ENCODE results near the gene SLC25A31.

SLC25A31 gene

DNA sequence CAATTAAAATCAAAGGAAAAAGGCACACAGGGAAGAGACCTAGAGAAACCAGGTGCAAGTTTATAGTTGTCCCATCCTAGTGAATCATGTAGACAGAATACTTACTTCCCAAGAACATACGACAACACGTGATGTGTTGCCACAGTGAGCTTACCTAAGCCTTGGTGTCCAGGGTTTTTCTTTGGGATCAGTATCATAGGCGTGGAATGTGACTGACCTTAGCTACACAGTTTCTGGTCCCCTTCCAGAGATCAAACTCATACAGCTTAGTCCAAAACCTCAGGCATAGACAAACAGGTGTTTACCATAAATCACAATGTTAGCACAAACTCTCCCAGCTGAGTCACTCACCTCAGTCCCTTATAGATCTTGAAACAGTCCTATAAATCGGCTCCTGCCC, 17.7 kb downstream of the SLC25A31 start:
- DNase-seq (ENCODE audit: low read depth) = no peak
- TF ChIP-seq, protein P1, sequence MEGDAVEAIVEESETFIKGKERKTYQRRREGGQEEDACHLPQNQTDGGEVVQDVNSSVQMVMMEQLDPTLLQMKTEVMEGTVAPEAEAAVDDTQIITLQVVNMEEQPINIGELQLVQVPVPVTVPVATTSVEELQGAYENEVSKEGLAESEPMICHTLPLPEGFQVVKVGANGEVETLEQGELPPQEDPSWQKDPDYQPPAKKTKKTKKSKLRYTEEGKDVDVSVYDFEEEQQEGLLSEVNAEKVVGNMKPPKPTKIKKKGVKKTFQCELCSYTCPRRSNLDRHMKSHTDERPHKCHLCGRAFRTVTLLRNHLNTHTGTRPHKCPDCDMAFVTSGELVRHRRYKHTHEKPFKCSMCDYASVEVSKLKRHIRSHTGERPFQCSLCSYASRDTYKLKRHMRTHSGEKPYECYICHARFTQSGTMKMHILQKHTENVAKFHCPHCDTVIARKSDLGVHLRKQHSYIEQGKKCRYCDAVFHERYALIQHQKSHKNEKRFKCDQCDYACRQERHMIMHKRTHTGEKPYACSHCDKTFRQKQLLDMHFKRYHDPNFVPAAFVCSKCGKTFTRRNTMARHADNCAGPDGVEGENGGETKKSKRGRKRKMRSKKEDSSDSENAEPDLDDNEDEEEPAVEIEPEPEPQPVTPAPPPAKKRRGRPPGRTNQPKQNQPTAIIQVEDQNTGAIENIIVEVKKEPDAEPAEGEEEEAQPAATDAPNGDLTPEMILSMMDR (IDR thresholded peaks at IDR 0.05; ENCODE audit: control insufficient read depth, insufficient read depth, low read depth, low read length, missing control alignments) = no peak

DNA sequence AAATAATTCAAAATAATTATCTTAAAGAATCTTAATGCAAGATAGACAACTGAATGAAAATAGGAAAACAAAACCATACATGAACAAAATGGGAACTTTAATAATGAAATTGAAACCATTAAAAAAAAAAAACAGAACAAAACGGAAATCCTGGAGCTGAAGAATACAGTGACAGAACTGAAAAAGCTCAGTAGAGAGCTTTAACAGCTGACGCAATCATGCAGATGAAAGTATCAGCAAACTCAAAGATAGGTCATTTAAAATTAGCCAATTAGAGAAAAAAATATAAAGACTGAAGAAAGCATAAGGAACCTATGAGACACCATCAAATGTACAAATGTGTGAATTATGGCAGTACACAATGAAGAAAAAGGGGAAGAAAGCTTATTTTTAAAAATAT, 18.8 kb downstream of the SLC25A31 start:
- TF ChIP-seq, protein P1 (IDR thresholded peaks at IDR 0.05; ENCODE audit: control insufficient read depth, insufficient read depth, low read depth, low read length, missing control alignments) = no peak
- no peak for DNase-seq (ENCODE audit: low read depth)
- no peak overlapping the region for H3K4me3 ChIP-seq (ENCODE audit: control insufficient read depth, low read depth, low read length)

More for the DNA sequence above, 17.7 kb downstream of the SLC25A31 start:
- no peak overlapping the region for H3K4me3 ChIP-seq (ENCODE audit: control insufficient read depth, low read depth, low read length)

DNA sequence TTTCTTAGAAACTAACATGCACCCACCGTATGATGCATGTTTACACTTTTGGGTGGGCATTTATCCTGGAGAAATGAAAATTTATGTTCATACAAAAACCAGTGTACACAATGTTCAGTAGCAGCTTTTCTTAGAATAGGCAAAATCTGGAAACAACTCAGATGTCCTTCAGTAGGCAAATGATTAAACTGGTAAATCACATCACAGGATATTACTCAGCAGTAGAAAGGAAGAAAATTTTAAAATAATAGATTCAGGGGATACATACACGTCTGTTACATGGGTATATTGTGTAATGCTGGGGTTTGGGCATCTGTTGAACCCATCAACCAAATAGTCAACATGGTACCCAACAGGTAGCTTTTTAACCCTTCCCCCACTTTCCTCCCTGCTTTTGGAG, 26.7 kb downstream of the SLC25A31 start:
- no peak overlapping the region for H3K4me3 ChIP-seq (ENCODE audit: control insufficient read depth, low read depth, low read length)
- TF ChIP-seq, protein P1 (IDR thresholded peaks at IDR 0.05; ENCODE audit: control insufficient read depth, insufficient read depth, low read depth, low read length, missing control alignments) = no peak
- DNase-seq (ENCODE audit: low read depth) = no peak

DNA sequence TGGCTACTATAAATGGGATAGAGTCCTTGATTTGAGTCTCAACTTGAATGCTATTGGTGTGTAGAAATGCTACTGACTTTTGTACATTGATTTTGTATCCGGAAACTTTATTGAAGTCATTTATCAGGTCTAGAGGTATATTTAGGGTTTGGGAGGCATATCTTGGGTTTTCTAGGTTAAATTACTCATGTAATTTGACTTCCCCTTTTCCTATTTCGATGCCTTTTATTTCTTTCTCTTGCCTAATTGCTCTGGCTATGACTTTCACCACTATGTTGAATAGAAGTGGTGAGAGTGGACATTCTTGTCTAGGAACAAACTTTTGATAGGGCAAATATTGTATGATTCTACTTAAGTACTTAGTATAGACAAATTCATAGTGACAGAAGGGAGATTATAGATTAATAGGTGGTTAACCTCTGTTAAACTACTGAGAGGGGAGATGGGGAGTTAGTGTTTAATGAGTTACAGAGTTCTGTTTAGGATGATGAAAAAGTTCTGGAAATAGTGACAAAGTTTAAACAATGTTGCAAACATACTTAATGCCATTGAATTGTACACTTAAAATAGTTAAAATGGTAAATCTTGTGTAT, 29.1 kb downstream of the SLC25A31 start:
- no peak overlapping the region for H3K4me3 ChIP-seq (ENCODE audit: control insufficient read depth, low read depth, low read length)
- DNase-seq (ENCODE audit: low read depth) = no peak
- TF ChIP-seq, protein P1 (IDR thresholded peaks at IDR 0.05; ENCODE audit: control insufficient read depth, insufficient read depth, low read depth, low read length, missing control alignments) = no peak

DNA sequence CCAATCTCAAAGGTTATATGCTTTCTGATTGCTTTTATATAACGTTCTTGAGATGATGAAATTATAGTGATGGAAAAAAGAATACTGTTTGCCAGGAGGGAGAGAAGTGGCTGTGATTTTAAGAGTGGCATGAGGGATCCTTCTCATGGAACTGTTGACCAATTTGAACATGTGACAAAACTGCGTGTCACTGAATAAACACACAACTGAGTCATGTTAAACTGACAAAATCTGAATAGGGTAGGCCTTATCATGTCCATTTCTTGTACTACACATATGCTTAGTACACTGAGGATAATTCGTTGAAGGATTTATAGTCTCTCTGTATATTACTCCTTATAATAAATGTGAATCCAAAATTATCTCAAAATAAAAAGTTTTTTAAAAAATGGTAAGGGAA, 29.7 kb downstream of the SLC25A31 start:
- TF ChIP-seq, protein P1 (IDR thresholded peaks at IDR 0.05; ENCODE audit: control insufficient read depth, insufficient read depth, low read depth, low read length, missing control alignments) = no peak
- DNase-seq (ENCODE audit: low read depth) = no peak
- no peak overlapping the region for H3K4me3 ChIP-seq (ENCODE audit: control insufficient read depth, low read depth, low read length)

DNA sequence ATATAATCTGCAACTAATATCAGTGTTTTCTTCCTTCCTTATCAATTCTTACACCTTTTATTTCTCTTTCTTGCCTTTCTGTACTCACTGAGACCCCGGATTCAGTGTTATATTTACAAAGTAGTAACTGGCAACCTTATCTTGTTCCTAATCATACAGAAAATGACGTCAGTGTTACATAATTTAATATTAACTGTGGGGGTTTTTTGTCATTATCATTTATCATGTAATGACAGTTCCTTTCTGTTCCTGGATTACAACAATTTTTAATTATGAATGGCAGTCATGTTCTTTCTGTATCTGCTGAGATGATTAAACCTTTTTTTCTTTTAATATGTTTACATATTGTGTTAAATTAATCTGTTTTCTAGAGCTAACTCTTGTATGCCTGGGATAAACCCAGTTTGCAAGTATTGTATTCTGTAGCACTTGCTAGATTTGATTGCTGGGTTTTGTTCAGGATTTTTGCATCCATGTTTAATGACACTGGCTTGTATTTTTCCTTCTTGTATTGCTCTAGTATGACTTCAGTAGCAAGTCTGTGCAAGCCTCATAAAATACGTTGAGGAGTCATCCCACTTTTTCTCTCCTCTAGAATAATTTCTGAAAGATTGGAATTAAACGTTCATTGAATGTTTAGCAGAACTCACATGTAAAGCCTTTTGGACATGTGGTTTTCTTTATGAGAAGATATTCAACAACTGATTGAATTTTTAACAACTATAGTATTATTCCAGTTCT, 41.5 kb downstream of the SLC25A31 start:
- no peak for DNase-seq (ENCODE audit: low read depth)
- no peak overlapping the region for H3K4me3 ChIP-seq (ENCODE audit: control insufficient read depth, low read depth, low read length)
- TF ChIP-seq, protein P1 (IDR thresholded peaks at IDR 0.05; ENCODE audit: control insufficient read depth, insufficient read depth, low read depth, low read length, missing control alignments) = no peak

All from AG09309 (cell line).